SHP77 treated with DMSO at 0.1 percent for 48 hours (cell line): ENCODE measurements around the gene TSPAN18.

Experiments
- DNase-seq: peaks from one replicate; lab custom pipeline; 2025; lab: John Stamatoyannopoulos, UW

The TSPAN18 gene

DNA sequence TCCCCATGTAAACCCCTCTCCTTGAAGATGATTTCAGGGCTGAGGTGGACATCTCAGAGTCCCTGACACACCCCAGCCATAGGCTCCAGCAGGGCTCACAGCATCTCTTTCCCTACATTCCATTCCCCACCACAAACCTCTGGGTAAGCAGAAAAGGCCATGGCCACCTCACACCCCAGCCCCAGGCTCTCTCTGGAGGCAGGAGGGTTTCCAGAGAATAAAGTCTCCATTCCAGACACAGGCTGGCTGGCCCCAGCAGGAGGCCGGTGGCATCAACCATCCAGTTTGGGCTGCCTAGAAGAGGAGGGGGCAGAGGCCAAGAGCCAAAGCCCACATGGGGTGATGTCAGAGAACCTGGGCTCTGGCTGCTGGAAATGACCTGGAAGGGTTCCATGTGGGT lies 162.5 kb downstream of the TSPAN18 start:
- no peak for DNase-seq

DNA sequence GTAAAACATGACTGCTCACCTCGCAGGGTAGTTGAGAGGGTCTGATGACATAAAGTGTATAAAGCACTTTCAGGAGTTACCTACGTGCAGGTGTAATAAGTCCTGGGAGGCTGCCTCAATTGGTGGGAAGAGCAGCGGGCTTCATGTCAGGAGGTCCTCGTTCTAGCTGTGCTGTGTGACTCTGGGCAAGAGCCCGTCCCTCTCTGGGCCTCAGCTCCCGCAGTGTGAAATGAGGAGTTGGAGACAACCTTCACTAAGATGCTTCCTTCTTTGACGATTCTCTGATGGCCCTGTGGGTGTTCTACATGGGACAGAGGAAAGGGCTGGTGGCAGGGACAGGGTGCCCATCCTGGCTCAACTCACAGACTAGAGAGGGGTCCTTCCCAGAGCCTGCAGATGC lies 166.1 kb downstream of the TSPAN18 start:
- DNase-seq = no peak

DNA sequence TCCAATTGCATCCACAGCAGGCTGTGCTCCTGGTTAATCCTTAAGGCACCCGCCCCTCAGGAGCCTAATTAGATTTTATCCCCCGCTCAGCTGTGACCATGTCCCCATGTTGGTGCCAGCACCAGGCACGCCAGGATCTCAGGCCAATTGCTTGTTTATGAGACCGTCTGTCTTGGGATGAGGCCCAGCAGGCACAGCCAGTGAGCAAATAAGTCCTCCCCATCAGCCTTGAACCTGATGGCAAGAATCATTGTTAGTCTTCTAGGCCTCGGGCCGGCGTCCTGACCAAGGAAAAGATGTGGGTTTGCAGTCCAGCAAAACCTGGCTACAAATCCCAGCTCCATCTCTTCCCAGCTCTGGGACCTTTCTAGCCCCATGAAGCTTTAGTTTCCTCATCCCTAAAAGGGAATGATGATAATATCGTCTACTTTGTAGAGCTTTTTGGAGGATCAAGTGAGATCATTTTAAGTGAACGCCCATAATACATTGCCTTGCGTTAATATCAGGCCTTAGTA lies 166.6 kb downstream of the TSPAN18 start:
- DNase-seq = no peak

DNA sequence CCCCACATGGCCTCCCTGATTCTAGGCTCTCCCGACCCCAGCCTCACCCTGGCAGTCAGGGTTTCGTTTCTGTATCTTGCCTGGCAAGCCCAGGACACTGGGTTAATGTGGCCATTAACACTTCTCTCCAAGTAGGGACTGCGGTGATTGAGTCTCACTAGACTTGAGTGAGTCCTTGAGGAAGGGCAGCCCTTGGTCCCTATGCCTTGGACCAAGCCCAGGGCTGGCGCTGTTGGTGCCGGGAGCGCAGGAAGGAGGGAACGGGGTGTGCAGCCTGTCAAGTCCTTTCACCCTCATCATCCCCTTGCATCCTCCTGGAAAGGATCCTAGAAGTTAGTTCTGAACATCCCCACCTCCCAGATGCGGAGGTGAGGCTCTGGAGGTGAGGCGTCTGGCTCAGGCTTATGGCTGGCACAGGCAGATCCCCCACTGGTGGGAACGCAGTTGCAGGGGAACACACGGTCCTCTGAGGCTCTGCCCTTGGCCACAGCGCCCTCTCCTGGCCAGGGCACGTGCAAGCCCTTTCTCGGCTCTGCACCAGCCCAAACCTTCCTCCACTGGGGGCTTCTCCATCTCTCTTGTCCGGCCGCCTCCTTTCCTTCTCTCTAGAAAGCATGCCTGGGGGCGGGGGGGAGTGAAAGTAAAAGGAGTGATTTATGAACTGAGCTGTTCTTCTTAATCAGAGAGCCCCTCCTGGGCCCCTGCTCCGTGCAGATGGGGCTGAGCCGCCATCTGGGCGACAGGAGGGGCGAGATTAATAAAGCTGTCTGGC lies 167.3 kb downstream of the TSPAN18 start:
- DNase-seq = peak; percentile 24

DNA sequence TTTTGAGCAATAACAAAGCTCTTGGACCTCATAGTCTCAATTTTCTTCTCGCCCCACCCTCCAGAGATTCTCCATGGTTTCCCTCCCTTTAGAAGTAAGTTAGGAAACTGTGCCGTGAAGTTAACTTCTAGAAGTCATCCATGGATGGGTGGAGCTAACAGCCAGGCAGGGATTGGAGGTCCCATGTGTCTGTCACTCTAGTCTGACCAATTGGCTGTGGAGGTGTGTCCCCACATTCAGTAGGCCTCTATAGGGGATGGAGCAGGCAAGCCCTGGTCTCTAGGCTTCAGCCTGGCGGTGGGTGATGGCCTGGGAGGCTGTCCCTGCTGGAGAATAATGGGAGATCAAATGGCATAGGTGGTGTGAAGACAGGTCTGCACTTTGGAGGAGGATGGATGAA lies 173.2 kb downstream of the TSPAN18 start:
- no peak for DNase-seq

DNA sequence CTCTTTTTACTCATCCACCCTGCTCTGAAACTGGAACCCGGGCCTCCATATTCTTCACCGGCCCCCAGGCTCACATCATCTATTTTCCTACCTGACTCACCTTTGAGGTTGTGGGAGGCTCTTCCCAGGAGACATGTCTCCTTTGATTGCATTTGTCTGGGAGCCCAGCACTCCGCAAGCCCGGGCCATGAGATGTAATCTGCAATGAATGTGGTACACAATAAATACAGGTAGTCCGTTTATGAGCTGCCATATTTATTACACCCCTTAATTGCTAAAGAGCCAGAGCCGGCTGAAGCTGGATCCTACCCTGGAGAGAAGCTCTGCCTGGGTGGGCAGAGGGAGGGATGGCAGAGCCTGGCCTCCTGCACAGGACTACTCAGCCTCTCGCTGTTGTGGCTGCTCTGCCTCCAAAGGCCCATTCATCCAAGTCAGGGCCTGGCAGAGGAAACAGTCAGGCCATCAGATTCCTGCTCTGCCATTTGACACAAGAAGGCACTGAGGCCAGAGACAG lies 174.4 kb downstream of the TSPAN18 start:
- no peak for DNase-seq

DNA sequence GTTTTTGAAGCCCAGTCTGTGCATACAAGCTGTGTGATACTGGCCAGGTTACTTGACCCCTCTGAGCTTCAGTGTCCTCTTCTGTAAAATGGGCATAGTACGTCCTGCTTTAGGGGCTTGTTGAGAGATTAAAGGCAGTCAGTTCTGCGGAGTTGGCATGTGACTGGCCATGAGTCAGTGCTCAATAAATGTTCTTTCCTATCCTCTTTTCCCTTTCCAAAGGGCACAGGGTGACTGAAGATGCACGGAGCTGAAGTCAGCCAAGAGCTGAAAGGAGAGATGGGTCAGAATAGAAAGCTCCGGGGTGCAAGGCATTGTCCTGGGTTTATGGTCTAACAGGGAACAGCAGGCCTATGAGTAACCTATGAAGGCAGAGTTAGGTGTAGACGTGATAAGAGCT lies 175.0 kb downstream of the TSPAN18 start:
- no peak for DNase-seq

DNA sequence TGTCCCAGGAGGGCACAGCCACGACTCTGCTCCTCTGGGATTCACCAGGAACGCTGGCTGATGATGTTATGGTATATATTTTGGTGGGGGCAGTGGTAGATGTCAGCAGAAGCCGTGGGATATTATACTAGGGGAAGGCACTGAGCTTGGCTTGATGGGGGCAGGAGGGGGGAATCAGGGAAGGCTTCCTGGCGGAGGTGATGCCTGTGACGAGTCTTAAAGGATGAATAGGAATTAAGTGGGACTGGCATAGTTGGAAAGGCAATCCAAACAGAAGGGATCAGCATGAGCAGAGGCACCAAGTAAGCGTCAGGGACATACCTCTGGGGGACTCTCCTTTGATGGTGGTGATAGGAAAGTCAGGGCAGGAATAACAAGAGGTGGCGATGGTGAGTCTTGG lies 176.3 kb downstream of the TSPAN18 start:
- DNase-seq = no peak

DNA sequence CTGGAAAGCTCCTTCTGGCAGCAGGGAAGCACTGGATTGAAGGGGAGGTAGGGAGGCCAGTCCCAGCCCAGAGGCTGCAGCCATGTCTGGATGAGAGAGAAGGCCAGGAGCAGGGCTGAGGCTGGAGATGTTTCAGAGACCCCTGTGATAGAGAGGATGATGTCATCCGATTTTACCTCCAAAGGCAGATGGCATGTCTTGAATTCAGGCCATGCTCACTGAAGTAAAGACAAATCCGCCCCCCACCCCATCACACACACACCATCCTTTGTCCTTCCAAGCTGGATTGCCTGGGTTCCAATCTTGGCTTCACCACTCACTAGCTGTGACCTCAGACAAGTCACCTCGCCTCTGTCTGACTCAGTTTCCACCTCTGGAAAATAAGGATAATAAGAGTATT lies 176.8 kb downstream of the TSPAN18 start:
- no peak for DNase-seq

DNA sequence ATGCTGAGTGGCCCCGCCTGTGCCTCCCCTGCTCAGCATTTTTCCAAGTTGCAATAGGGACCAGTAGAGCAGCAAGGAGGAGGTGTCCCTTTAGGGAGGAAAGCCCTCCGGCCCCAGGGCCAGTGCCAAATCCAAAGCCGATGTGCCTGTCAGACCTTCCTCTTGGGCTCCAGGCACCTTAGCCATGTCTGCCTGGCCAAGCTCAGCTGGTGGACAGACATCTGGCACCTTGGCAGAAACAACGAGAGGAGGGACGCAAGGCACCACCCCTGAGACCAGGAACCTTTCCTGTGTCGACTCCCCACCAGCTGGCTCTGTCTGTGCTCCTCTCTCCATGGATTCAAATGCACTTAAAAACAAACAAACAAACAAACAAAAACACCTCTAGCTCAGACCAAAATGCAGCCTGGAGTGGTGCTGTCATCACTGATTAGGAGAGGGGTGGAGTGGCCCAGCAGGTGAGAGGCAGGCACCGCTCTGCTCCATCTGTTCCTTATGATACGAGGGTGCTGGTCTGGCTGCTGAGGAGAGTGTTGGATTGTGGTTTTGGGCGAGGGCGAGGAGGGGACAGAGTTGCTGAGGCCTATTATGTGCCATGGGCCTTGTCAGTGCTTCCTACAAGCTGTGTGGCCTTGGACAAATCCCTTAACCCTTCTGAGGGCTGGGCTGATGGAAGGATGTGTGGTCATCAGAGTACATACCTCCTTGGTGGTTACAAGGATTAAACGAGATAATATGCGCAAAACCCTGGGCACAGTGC lies 177.7 kb downstream of the TSPAN18 start:
- no peak for DNase-seq

DNA sequence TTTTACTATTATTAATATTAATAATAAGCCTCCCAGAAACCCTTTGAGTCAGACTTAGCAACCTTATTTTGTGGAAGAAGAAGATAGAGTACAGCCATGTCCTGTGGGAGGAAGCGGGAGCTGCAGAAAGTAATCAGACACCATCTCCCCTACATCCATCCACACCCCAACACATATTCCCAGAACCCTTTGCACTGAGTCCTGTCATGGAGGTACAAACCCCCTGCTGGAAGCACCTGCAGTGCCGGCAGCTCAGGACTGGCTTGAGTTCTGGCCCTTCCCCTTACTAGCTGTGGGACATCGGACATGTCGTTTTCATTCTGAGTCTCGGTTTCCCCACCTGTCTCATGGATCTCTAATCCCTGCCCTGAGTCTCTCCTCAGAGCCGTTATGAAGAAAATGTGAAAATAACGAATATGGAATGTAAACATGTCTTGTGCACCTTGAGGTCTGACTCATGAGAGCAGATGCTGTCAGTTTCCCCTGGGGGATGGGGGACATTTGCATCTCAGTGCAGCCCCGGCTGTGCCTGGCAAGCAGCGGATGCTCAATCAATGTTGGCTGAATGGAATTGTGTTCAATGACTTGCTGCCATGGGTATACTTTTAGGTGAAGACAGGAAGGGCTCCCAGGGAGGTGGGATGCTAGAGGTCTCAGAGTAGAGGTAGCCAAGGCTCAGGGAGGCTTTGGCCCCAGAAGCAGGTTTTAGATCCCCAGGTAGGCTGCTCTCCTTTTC lies 178.5 kb downstream of the TSPAN18 start:
- DNase-seq = no peak

DNA sequence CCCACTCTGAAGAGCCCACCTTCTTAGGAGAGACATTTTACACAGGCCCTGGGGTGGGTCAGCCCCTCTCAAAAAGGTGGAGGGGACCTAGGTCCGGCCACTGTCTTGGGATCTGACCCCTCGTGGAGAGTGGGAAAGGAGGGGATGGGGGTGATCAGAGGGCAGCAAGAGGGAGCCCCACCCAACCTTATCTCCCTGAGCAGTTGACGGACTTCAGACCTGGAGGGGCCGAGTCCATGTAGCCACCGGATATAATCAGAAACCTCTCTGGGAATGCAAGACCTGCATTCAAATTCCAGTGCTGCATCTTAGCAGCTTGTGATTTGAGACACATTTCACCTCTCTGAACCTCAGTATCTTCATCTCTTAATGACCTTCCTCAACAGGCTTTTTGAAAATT lies 179.9 kb downstream of the TSPAN18 start:
- DNase-seq = no peak

DNA sequence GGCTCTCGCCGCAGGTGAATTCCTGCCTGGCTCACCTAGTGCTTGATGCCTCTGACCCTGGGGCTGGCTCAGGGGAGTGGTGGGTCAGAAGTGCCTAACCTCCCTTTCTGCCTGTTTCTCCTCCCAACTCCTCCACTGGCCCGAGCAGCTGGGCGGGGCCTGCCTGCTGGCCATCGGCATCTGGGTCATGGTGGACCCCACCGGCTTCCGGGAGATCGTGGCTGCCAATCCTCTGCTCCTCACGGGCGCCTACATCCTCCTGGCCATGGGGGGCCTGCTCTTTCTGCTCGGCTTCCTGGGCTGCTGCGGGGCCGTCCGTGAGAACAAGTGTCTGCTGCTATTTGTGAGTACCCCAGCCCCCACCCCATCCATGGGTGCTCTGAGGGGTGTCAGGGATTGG lies 182.8 kb downstream of the TSPAN18 start:
- no peak for DNase-seq

DNA sequence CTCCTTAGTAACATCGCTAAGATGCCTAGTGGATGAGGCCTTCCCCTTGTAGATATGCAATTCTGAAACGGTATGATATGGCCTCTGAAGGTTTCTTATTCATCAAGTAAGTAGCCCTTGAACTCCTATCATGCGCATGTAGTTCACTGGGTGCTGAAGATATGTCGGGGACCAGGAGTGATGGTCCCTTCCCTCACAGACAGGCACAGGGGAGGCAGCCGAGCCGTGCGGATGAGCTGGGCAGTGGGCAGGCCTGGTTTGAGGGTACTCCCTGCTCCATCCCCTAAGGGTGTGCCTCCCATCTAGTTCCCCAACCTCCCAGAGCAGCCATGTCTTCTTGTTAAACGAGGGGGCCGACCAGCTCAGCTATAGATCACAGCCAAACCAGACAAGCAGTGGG lies 183.8 kb downstream of the TSPAN18 start:
- DNase-seq = no peak

DNA sequence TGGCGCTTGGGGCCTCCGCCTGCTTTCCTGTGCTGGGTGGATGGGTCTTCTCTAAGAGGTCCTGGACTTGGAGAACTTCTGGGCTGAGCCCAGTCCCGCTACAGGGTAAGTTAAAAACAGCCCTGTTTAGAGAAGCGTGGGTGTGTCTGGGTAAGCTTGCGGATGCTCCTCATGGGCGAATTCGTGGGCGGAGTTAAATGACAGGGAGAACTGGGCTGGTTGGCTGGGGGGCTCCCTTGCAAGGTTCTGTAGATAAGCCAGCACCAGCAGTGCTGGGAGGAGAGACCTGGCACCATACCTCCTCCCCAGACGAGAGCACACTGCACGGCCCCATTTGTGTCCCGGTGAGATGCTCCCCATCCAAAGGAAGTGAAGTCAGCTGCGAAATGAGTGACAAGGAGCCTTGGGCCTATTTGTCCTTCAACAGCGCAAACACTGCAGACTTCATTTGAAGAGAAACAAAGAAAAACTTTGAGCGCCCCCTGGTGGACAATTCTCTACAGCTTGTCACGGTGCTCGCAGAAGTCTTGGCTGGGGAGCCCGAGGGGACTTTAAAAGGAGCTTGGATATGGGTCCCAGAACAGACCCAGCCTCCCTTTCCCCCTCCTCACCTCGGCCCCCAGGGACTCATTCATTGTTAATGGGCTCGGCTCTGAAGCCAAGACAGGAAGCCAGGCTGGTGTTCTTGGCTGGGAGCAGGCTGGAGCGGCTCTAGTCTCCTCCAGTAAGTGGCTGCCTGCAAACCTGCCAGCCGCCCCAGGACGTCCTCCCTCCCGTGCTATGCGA lies 184.5 kb downstream of the TSPAN18 start:
- peak; percentile 22 for DNase-seq

DNA sequence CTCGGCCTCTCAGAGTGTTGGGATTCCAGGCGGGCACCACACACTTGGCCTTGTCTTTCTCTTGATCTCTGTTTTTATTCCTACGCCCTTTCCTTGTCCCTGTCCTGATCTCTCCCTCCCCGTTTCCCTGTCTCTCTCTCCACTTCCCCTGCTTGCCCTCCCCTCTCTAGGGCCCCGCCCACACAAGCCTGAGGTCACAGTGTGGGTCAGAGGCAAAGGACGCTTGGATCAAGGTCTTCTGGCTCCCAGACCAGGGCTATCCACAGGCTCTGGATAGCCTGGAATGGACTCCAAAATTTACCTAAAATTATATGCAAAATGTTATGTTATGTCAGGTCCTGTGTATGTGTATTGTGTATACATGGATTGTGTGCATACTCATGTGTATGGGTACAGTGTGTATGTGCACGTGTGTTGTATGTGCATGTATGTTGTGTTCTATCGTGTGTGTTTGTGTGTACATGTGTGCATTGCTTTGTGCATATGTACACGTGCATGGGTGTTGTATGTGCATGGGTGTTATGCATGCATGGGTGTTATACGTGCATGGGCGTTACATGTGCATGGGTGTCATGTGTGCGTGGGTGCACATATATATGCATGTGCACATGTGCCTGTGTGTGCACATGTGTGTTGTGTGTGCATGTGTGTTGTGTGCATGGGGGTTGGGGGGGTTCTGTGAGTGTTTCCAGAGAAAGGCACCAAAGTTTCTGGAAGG lies 185.7 kb downstream of the TSPAN18 start:
- no peak for DNase-seq

DNA sequence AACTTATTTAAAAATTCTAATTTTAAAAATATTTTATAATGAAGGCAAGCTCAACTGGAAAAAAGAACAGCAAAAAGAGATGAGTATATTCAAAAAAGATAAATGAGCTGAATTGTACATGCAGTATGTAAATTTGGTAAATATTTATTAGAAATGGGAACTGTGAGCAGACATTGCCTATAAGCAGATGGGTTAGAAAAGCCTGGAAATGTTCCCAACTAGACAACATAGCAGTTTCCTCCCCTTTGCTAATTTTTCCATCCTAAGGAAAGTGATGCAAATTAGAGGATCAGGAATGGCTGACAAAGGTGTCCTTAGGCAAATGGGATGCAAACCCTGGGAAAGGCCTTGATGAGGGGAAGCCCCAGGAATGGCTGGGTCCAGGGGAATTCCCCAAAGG lies 186.7 kb downstream of the TSPAN18 start:
- no peak for DNase-seq

DNA sequence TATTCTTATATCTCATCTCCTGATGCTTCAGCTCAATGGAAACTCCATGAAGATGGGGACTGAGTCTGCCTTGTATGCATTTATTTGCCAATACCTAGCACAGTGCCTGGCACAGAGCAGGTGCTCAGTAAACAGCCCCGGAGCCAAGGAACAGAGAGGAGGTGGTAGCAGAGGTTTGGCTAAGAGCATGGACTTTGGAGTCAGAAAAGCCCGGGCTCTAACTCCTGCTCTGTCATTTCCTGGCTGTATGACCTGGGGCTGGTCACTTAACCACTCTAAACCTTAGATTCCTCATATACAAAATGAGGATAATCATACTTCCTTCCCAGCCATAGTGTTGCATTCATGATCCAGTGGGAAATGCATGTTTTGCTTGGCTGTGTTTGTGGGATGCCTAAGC lies 187.3 kb downstream of the TSPAN18 start:
- no peak for DNase-seq

DNA sequence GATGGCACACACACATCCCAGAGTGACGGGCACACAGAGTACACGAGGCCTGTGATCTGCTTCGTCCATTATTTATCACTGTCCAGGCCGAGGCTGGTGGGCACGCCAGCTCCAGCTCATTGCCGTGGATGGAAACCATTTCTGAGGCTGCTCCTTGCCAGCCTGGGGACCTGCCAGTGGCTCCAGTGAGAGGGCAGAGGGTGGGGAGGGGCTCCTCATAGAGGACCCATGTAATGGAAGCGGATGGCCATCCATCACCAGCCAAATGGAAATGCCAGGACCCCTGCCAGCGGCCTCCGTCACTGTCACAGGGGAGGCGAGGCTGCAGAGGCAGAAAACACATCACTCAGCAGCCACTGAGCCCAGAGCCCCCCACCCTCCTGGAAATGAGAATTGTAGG lies 188.2 kb downstream of the TSPAN18 start:
- no peak for DNase-seq

DNA sequence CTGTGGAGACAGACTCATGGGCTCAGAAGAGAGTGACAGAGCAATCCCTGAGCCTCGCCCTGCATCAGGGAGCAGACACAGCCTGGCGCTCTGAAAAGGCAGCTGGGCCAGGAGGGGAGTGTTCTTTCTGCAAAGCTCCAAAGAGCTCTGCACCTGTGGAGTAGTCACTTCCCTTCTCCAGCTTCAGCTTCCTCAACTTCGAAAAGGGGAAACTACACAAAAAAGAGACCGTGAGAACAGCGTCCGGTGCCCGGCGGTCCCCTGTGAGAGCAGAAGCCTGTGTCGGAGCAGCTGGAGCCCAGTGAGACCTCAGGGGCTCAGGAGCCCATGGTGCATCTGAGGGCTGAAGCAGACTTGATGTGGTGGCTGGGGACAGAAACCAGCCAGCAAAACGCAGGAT lies 188.9 kb downstream of the TSPAN18 start:
- no peak for DNase-seq

DNA sequence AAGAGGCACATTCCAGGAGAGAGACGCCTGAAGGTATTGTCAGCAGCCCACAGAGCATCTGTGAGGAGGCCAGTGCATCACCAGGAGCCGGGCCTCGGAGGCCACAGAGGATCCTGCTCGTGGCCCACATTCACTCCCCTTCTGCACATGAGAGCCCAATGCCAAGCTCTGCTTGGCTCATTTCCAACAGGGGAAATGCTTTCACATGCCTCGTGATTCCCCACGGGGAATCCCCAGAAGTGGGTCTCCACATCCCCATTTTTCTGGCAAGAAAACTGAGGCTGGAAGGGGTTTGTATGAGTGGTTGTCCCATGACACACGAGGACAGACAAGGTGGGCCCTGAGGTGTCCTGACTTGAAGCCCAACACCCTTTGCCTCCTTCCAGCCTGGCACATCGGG lies 189.6 kb downstream of the TSPAN18 start:
- no peak for DNase-seq
